NCI-H524 (cell line): Measurements from ENCODE around the gene ANKRD40CL.

Experiments used
- DNase-seq, 2 experiments: peaks; one replicate each; lab custom pipeline; 2025; lab: John Stamatoyannopoulos, UW

ANKRD40CL gene

GRCh38 chr17:50715471-50715870 lies 51.8 kb downstream of the ANKRD40CL start:
- DNase-seq: no peak

GRCh38 chr17:50712641-50713040 lies 54.7 kb downstream of the ANKRD40CL start:
- DNase-seq: no peak
